ENCODE results near the gene ZNF491. TPM values are rescaled to one million over a fixed set of nuclear protein-coding genes. Genes with fewer than 3 reads are reported as not detected.

Gene ZNF491
- polyA plus RNA-seq, 1 donor (not counting 4 experiments of a cell fraction or from before 2014, with no cell fraction given), result 0.76 TPM

DNA sequence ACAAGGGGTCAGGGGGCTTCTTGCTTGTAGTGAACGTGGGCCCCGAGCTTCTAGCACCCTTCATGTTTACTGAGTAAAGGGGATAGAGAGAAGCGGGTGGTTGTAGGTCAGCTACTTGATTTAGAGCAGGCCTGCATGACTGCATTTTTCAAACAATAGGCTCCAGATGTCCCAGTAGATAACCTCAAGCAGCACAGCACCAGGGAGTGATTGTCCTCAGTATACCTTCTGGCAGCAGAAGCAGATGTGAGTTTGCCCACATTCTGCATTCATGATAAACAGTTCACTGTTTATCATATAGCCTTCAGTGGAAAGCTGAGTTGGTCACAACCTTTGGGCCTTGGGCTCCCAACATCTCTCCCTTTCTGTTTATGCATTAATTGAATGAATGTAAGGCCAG is 55.0 kb downstream of the ZNF491 start:
- Histone ChIP-seq H3K79me2 (ENCODE audit: control insufficient read depth, insufficient read depth, low read length) (no peaks in the 10 kb centered on the region), H3K9me3 (ENCODE audit: control insufficient read depth, low read depth, low read length) (no peaks in the 10 kb centered on the region), H3K9me1 (ENCODE audit: control insufficient read depth, extremely low read depth, insufficient read depth, low read length) (no peaks in the 10 kb centered on the region), H2AFZ (ENCODE audit: control insufficient read depth, low read length) (no peak overlapping the region), H3K9ac (ENCODE audit: control insufficient read depth, extremely low read depth, insufficient read depth, low read length) (no peak overlapping the region), H3K4me1 (ENCODE audit: control insufficient read depth, extremely low read depth, insufficient read depth, low read length) (no peaks in the 10 kb centered on the region), H3K4me3 (ENCODE audit: control insufficient read depth in 2 of 3, extremely low read depth in 1 of 3, insufficient read depth in 2 of 3, low read depth in 1 of 3, low read length in 3 of 3) (no peak overlapping the region), H4K20me1 (ENCODE audit: control insufficient read depth, extremely low read depth, insufficient read depth, low read length) (no peaks in the 10 kb centered on the region), H3K36me3 (ENCODE audit: control insufficient read depth in 2 of 2, extremely low read depth in 1 of 2, insufficient read depth in 2 of 2, low read length in 2 of 2) (no peaks in the 10 kb centered on the region), H3K4me2 (ENCODE audit: control insufficient read depth, extremely low read depth, insufficient read depth, low read depth, low read length) (no peak overlapping the region), H3K27ac (ENCODE audit: control insufficient read depth, insufficient read depth, low read length) (no peak overlapping the region), H3K27me3 (ENCODE audit: control insufficient read depth, extremely low read depth, insufficient read depth, low read length) (peaks cover 10% of the 10 kb centered on the region)
- TF ChIP-seq EZH2 (IDR thresholded peaks at IDR 0.05; ENCODE audit: low read length), result no peak
- TF ChIP-seq, protein P1, sequence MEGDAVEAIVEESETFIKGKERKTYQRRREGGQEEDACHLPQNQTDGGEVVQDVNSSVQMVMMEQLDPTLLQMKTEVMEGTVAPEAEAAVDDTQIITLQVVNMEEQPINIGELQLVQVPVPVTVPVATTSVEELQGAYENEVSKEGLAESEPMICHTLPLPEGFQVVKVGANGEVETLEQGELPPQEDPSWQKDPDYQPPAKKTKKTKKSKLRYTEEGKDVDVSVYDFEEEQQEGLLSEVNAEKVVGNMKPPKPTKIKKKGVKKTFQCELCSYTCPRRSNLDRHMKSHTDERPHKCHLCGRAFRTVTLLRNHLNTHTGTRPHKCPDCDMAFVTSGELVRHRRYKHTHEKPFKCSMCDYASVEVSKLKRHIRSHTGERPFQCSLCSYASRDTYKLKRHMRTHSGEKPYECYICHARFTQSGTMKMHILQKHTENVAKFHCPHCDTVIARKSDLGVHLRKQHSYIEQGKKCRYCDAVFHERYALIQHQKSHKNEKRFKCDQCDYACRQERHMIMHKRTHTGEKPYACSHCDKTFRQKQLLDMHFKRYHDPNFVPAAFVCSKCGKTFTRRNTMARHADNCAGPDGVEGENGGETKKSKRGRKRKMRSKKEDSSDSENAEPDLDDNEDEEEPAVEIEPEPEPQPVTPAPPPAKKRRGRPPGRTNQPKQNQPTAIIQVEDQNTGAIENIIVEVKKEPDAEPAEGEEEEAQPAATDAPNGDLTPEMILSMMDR (optimal IDR thresholded peaks at IDR 0.05 in 1 of 3, IDR thresholded peaks at IDR 0.05 in 1 of 3, conservative IDR thresholded peaks at IDR 0.05 in 1 of 3; ENCODE audit: extremely low read depth in 1 of 3, insufficient read depth in 2 of 3, low read length in 3 of 3), result no peak
- FAIRE-seq (no peak), DNase-seq (ENCODE audit: low read depth, low spot score) (no peak)
- dilution Hi-C loops (cut with MboI; ENCODE audit: extremely low pct_ligation_motif_present, low sequenced_read_pairs), result no loop called here

DNA sequence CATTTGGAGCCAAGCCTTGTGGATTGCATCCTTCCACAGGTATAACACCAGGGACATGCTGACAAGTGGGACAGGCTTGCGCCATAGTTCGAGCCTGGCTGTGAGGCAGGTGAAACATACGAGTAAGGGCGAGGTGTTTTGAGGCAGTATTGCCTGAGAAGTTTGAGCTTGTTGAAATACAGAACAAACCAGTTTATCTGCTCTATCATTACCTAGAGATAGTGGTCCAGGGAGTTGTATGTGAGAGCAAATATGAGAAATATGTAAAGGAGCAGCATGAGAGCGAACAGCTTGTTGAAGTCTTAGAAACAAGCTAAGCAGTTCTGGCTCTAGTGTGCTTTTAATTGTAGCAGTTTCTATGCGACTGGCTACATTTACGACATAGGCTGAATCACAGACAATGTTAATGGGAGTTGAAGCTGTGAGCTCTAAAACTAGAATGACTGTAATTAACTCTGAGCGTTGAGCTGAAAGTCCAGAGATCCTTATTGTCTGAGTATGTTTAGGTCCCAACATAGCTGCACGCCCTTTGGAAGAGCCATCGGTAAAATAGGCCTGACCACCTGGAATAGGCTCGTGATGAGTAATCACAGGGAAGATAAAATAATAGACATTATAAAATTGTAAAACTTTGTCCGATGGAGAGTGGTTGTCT is 58.4 kb downstream of the ZNF491 start:
- Histone ChIP-seq H3K9ac (ENCODE audit: control insufficient read depth, extremely low read depth, insufficient read depth, low read length) (no peak overlapping the region), H3K9me3 (ENCODE audit: control insufficient read depth, low read depth, low read length) (no peaks in the 10 kb centered on the region), H3K27me3 (ENCODE audit: control insufficient read depth, extremely low read depth, insufficient read depth, low read length) (no peaks in the 10 kb centered on the region), H3K4me1 (ENCODE audit: control insufficient read depth, extremely low read depth, insufficient read depth, low read length) (no peaks in the 10 kb centered on the region), H3K27ac (ENCODE audit: control insufficient read depth, insufficient read depth, low read length) (no peak overlapping the region), H3K9me1 (ENCODE audit: control insufficient read depth, extremely low read depth, insufficient read depth, low read length) (no peaks in the 10 kb centered on the region), H3K4me3 (ENCODE audit: control insufficient read depth in 2 of 3, extremely low read depth in 1 of 3, insufficient read depth in 2 of 3, low read depth in 1 of 3, low read length in 3 of 3) (no peak overlapping the region), H3K79me2 (ENCODE audit: control insufficient read depth, insufficient read depth, low read length) (no peaks in the 10 kb centered on the region), H2AFZ (ENCODE audit: control insufficient read depth, low read length) (no peak overlapping the region), H3K36me3 (ENCODE audit: control insufficient read depth in 2 of 2, extremely low read depth in 1 of 2, insufficient read depth in 2 of 2, low read length in 2 of 2) (no peaks in the 10 kb centered on the region), H3K4me2 (ENCODE audit: control insufficient read depth, extremely low read depth, insufficient read depth, low read depth, low read length) (no peak overlapping the region), H4K20me1 (ENCODE audit: control insufficient read depth, extremely low read depth, insufficient read depth, low read length) (no peaks in the 10 kb centered on the region)
- dilution Hi-C loops (cut with MboI; ENCODE audit: extremely low pct_ligation_motif_present, low sequenced_read_pairs), result no loop called here
- no peak for DNase-seq (ENCODE audit: low read depth, low spot score)
- FAIRE-seq, result no peak
- no peak for TF ChIP-seq EZH2 (IDR thresholded peaks at IDR 0.05; ENCODE audit: low read length)
- TF ChIP-seq, protein P1 (optimal IDR thresholded peaks at IDR 0.05 in 1 of 3, IDR thresholded peaks at IDR 0.05 in 1 of 3, conservative IDR thresholded peaks at IDR 0.05 in 1 of 3; ENCODE audit: extremely low read depth in 1 of 3, insufficient read depth in 2 of 3, low read length in 3 of 3), result no peak

Other genes starting within 250 kb of the ZNF491 start
- 45.3 to 96.1 TPM (median 47.5 TPM) in 3 replicates for gene ELOF1, start 239.3 kb upstream of the ZNF491 start, polyA plus RNA-seq
- 10.3 to 35.5 TPM (median 15.0 TPM) in 3 replicates for gene ACP5, start 220.9 kb upstream of the ZNF491 start, polyA plus RNA-seq
- 6.3 to 8.5 TPM (median 7.6 TPM) in 3 replicates for gene ZNF627, start 201.0 kb upstream of the ZNF491 start, polyA plus RNA-seq
- gene ZNF823, start 59.6 kb upstream of the ZNF491 start, polyA plus RNA-seq, result 3.7 to 6.3 TPM (median 5.6 TPM) in 3 replicates
- 1.8 to 3.1 TPM (median 3.1 TPM) in 3 replicates for gene ZNF441, start 31.5 kb upstream of the ZNF491 start, polyA plus RNA-seq
- 4.7 to 10.7 TPM (median 6.6 TPM) in 3 replicates for gene ZNF440, start 15.8 kb downstream of the ZNF491 start, polyA plus RNA-seq
- gene ZNF439, start 50.2 kb downstream of the ZNF491 start, polyA plus RNA-seq, result 0.52 to 0.86 TPM (median 0.71 TPM) in 3 replicates
- 0.56 to 0.97 TPM (median 0.84 TPM) in 3 replicates for gene ZNF69, start 89.3 kb downstream of the ZNF491 start, polyA plus RNA-seq
- gene ZNF700, start 126.6 kb downstream of the ZNF491 start, polyA plus RNA-seq, result 3.8 to 8.5 TPM (median 4.9 TPM) in 3 replicates
- 1.2 to 2.3 TPM (median 1.3 TPM) in 3 replicates for gene ZNF763, start 166.5 kb downstream of the ZNF491 start, polyA plus RNA-seq
- gene ZNF433, start 237.2 kb downstream of the ZNF491 start, polyA plus RNA-seq, result 3.6 to 4.7 TPM (median 4.5 TPM) in 3 replicates